ENCODE measurements around the gene FRMD1.

GRCh38 chr6:168050881-168051586 is 28.0 kb downstream of the FRMD1 start:
- no peak for TF ChIP-seq CTCF (IDR thresholded peaks at IDR 0.05; ENCODE audit: insufficient read depth, low read length)
- TF ChIP-seq POLR2AphosphoS5 (IDR thresholded peaks at IDR 0.05; ENCODE audit: low read depth) = no peak
